IMR-90 (cell line): ENCODE measurements around the gene STAP2. TPM values are rescaled to one million over a fixed set of nuclear protein-coding genes. Genes with fewer than 3 reads are reported as not detected.

ENCODE experiments used
- ATAC-seq: fragments of 200-7000 bp; cut with Tn5 transposase; 2 replicates; pipeline ENCODE4 v1.9.1; 2020; ENCODE audit warnings: low read depth, mild to moderate bottlenecking, moderate library complexity
- BruUV-seq: library from RNA; stranded (reverse); fragments of 400-500 nt; replicated peaks from 2 replicates; lab custom pipeline; 2021; lab: Mats Ljungman, UMichigan
- CTCF ChIA-PET: fragments of 300-600 bp; formaldehyde crosslinking; extraction: SDS; loops from one replicate; lab custom pipeline; 2021; ENCODE audit warnings: antibody characterized with exemption; lab: Yijun Ruan, JAX
- POLR2A ChIA-PET: fragments of 300-600 bp; sonication (Branson Sonifier 250); formaldehyde crosslinking; loops from one replicate; lab custom pipeline; 2022; ENCODE audit warnings: antibody characterized with exemption; ENCODE audit not compliant: unreplicated experiment; lab: Charles Lee
- DNase-seq: peaks from one replicate; pipeline ENCODE4 v3.0.0; 2013
- H2AFZ ChIP-seq: replicated peaks from 2 replicates; pipeline ENCODE3; 2013; ENCODE audit warnings: low read length, mild to moderate bottlenecking; ENCODE audit not compliant: poor library complexity
- H2AK5ac ChIP-seq: 2 replicates; pipeline ENCODE4 v1.6.1; 2013; ENCODE audit warnings: low read depth, low read length, inconsistent platforms
- H2AK9ac ChIP-seq: replicated peaks from 2 replicates; pipeline ENCODE3; 2013; ENCODE audit warnings: mild to moderate bottlenecking, low read depth, low read length, moderate library complexity; ENCODE audit not compliant: poor library complexity
- H2BK120ac ChIP-seq: 2 replicates; pipeline ENCODE4 v1.6.1; 2013; ENCODE audit warnings: low read depth, low read length, inconsistent platforms
- H2BK15ac ChIP-seq: 3 replicates; pipeline ENCODE4 v1.6.1; 2013; ENCODE audit warnings: low read depth, low read length, inconsistent platforms
- H2BK20ac ChIP-seq: 2 replicates; pipeline ENCODE4 v1.6.1; 2013; ENCODE audit warnings: low read depth, mild to moderate bottlenecking, inconsistent platforms, low read length, moderate library complexity
- H2BK5ac ChIP-seq: 2 replicates; pipeline ENCODE4 v1.6.1; 2013; ENCODE audit warnings: mild to moderate bottlenecking, low read depth, low read length, inconsistent platforms; ENCODE audit not compliant: poor library complexity, severe bottlenecking
- H3K14ac ChIP-seq: replicated peaks from 2 replicates; pipeline ENCODE4 v1.6.1; 2013; ENCODE audit warnings: low read depth, low read length, inconsistent platforms
- H3K18ac ChIP-seq: 2 replicates; pipeline ENCODE4 v1.6.1; 2013; ENCODE audit warnings: low read depth, low read length, control low read depth
- H3K23ac ChIP-seq: 2 replicates; pipeline ENCODE4 v1.6.1; 2013; ENCODE audit warnings: low read depth, low read length, inconsistent platforms
- H3K27ac ChIP-seq: 2 replicates; pipeline ENCODE4 v1.5.1; 2013; ENCODE audit warnings: mild to moderate bottlenecking, control low read depth, low read length; ENCODE audit not compliant: insufficient read depth
- H3K27me3 ChIP-seq: 2 replicates; pipeline ENCODE4 v1.6.1; 2013; ENCODE audit warnings: low read length; ENCODE audit not compliant: control insufficient read depth, insufficient read depth
- H3K36me3 ChIP-seq: 2 replicates; pipeline ENCODE4 v1.6.1; 2013; ENCODE audit warnings: low read length, mixed read lengths; ENCODE audit not compliant: control insufficient read depth, insufficient read depth
- H3K4ac ChIP-seq: 2 replicates; pipeline ENCODE4 v1.6.1; 2013; ENCODE audit warnings: low read depth, low read length, inconsistent platforms
- H3K4me1 ChIP-seq: 2 replicates; pipeline ENCODE4 v1.6.1; 2013; ENCODE audit warnings: low read length, mixed read lengths; ENCODE audit not compliant: control insufficient read depth, insufficient read depth
- H3K4me2 ChIP-seq: 2 replicates; pipeline ENCODE4 v1.6.1; 2013; ENCODE audit warnings: low read depth, mild to moderate bottlenecking, control low read depth, low read length, moderate library complexity
- H3K4me3 ChIP-seq: 2 replicates; pipeline ENCODE4 v1.5.1; 2013; ENCODE audit warnings: low read depth, mild to moderate bottlenecking, control low read depth, low read length, moderate library complexity; ENCODE audit not compliant: insufficient read depth
- H3K56ac ChIP-seq: 2 replicates; pipeline ENCODE4 v1.6.1; 2013; ENCODE audit warnings: low read length, inconsistent platforms; ENCODE audit not compliant: insufficient read depth; ENCODE audit errors: extremely low read depth
- H3K79me1 ChIP-seq, 2 experiments: 2 replicates each; pipeline ENCODE4 v1.6.1; 2013; ENCODE audit warnings: low read length in 2 of 2, inconsistent platforms in 1 of 2, low read depth in 1 of 2
- H3K9ac ChIP-seq: 2 replicates; pipeline ENCODE4 v1.6.1; 2013; ENCODE audit warnings: low read depth, low read length, control low read depth
- H3K9me1 ChIP-seq: 2 replicates; pipeline ENCODE4 v1.6.1; 2013; ENCODE audit warnings: low read length, inconsistent platforms; ENCODE audit not compliant: insufficient read depth
- H3K9me3 ChIP-seq: 2 replicates; pipeline ENCODE4 v1.6.1; 2013; ENCODE audit warnings: low read length; ENCODE audit not compliant: control insufficient read depth, insufficient read depth
- H4K20me1 ChIP-seq: 2 replicates; pipeline ENCODE4 v1.6.1; 2013; ENCODE audit warnings: low read length, inconsistent platforms; ENCODE audit not compliant: insufficient read depth
- H4K5ac ChIP-seq: 2 replicates; pipeline ENCODE4 v1.6.1; 2013; ENCODE audit warnings: mild to moderate bottlenecking, low read depth, low read length, control low read depth
- H4K8ac ChIP-seq, 2 experiments: 2 replicates each; pipeline ENCODE4 v1.6.1; 2013; ENCODE audit warnings: low read depth in 2 of 2, low read length in 2 of 2, control low read depth in 1 of 2, inconsistent platforms in 1 of 2
- H4K91ac ChIP-seq: 2 replicates; pipeline ENCODE4 v1.6.1; 2013; ENCODE audit warnings: low read depth, low read length, inconsistent platforms; ENCODE audit not compliant: insufficient read depth
- CEBPB ChIP-seq: IDR thresholded peaks from 2 replicates; pipeline ENCODE4 v1.6.1; 2012; ENCODE audit warnings: low read depth, low read length, improper control_type of control experiment
- ELK1 ChIP-seq: fragments of 150-350 bp; IDR thresholded peaks from 2 replicates; pipeline ENCODE4 v1.6.1; 2016; ENCODE audit warnings: low read depth, mild to moderate bottlenecking, low read length, moderate library complexity, borderline replicate concordance
- FOS ChIP-seq: fragments of 150-350 bp; IDR thresholded peaks from 2 replicates; pipeline ENCODE4 v1.6.1; 2016; ENCODE audit warnings: low read depth, low read length
- MAZ ChIP-seq: IDR thresholded peaks from 2 replicates; pipeline ENCODE4 v1.6.1; 2012; ENCODE audit warnings: low read depth, mild to moderate bottlenecking, low read length, improper control_type of control experiment, moderate library complexity, borderline replicate concordance
- RCOR1 ChIP-seq: IDR thresholded peaks from 2 replicates; pipeline ENCODE4 v1.6.1; 2012; ENCODE audit warnings: mild to moderate bottlenecking, low read length, improper control_type of control experiment; ENCODE audit not compliant: insufficient replicate concordance
- WGBS, 2 experiments: methylation state at CpG; one replicate each; pipeline versions ENCODE4 v1.1.5 to v1.1.7; 2013; ENCODE audit warnings: missing lambda C conversion rate in 2 of 2; ENCODE audit not compliant: insufficient read length in 1 of 2; ENCODE audit errors: extremely low coverage in 2 of 2; 5-methylcytosine and 5-hydroxymethylcytosine counted together
- dilution Hi-C: fragments of 300-500 bp; cut with HindIII; formaldehyde crosslinking; loops from one replicate; pipeline ENCODE4 v1.14.3; 2018; ENCODE audit warnings: low sequenced_read_pairs; ENCODE audit not compliant: unreplicated experiment
- in situ Hi-C: fragments of 300-500 bp; cut with MboI; formaldehyde crosslinking; loops from 3 replicates; pipeline ENCODE4 v1.14.3; 2019; ENCODE audit warnings: low sequenced_read_pairs, inconsistent platforms, mixed read lengths
- intact Hi-C: fragments of 100-400 bp; cut with micrococcal nuclease; formaldehyde crosslinking; loops from 2 replicates; pipeline ENCODE4 v1.10.0; 2022
- polyA plus RNA-seq, 3 experiments: library from polyadenylated mRNA; depleted of rRNA; stranded (reverse); fragments of >200 nt; gene quantifications; 2 replicates each; pipeline ENCODE4 v1.2.3, GENCODE V29; 2012; ENCODE audit warnings: low replicate concordance in 1 of 3
- total RNA-seq: library from RNA; depleted of rRNA; stranded (reverse); fragments of >200 nt; gene quantifications from 2 replicates; pipeline ENCODE4 v1.2.3, GENCODE V29; 2012

Gene STAP2
- total and polyA plus RNA-seq, 2 of the 4 experiments (the other 2 are of a cell fraction), result 1.3 to 3.4 TPM

GRCh38 chr19:4327252-4327876 is 11.3 kb downstream of the STAP2 start:
- Histone ChIP-seq H3K9me3 (no peaks in the 10 kb centered on the region), H3K36me3 (no peaks in the 10 kb centered on the region), H2AK5ac (no peak overlapping the region), H2AFZ (peak overlapping the region; percentile 84), H3K27me3 (no peaks in the 10 kb centered on the region; the same call in 1 of the 2 replicates), H2BK120ac (no peak overlapping the region), H2BK20ac (no peak overlapping the region), H3K27ac (no peak overlapping the region), H3K9me1 (no peaks in the 10 kb centered on the region), H3K4me1 (no peaks in the 10 kb centered on the region), H2AK9ac (peak overlapping the region; percentile 28), H3K9ac (no peak overlapping the region), H2BK5ac (no peak overlapping the region), H4K5ac (no peak overlapping the region), H2BK15ac (no peak overlapping the region), H3K23ac (no peak overlapping the region), H4K20me1 (no peaks in the 10 kb centered on the region), H4K8ac (no peak overlapping the region; a peak in 1 of 4 replicates), H3K56ac (no peak overlapping the region), H4K91ac (no peak overlapping the region), H3K79me1 (no peaks in the 10 kb centered on the region), H3K18ac (no peak overlapping the region), H3K4me3 (no peak overlapping the region), H3K4me2 (peak overlapping the region; percentile 65), H3K4ac (no peak overlapping the region), H3K14ac (no peak overlapping the region)
- in situ Hi-C loops, result no loop called here
- POLR2A ChIA-PET, result interaction anchor here (0.5 kb wide), 1 partner anchor 62 kb away, joined by 3 read pairs; no protein-coding TSS in a partner anchor
- BruUV-seq, result no TSS peak
- dilution Hi-C loops, result no loop called here
- CTCF ChIA-PET, result no interaction called here
- intact Hi-C loops, result no loop called here
- TF ChIP-seq RCOR1 (no peak), MAZ (0 out of 2 replicates have a peak, but pooled peaks have one; percentile 19), FOS (no peak), ELK1 (no peak), CEBPB (no peak)
- DNase-seq (peak; percentile 13), ATAC-seq (peak; percentile 43)
- WGBS, 2 experiments, result 3% methylated on average over 13 of the region's 30 CpGs; no CpG with 5 or more reads in 1 of the 2 experiments
